Suprapubic skin (tissue), 4 donors: ENCODE data around the gene ZFAND3.

Experiments used
- CTCF ChIP-seq, 2 donors: fragments of 200-600 bp in 1 of 2; fragments of 450-650 bp in 1 of 2; sonication (generic) in 1 of 2; IDR thresholded peaks; one replicate each; pipeline ENCODE4 v1.5.1; 2016 to 2019; ENCODE audit warnings: antibody characterized with exemption in 2 of 2, mild to moderate bottlenecking in 1 of 2, moderate library complexity in 1 of 2
- EP300 ChIP-seq: sonication (generic); formaldehyde crosslinking; IDR thresholded peaks from one replicate; pipeline ENCODE4 v1.6.1; 2017; ENCODE audit warnings: antibody characterized with exemption
- POLR2A ChIP-seq, 2 donors: fragments of 450-650 bp; IDR thresholded peaks; one replicate each; pipeline ENCODE4 v1.6.1; 2017; ENCODE audit warnings: antibody characterized with exemption in 2 of 2, mild to moderate bottlenecking in 2 of 2, moderate library complexity in 2 of 2
- POLR2AphosphoS5 ChIP-seq, 3 donors: sonication (generic); formaldehyde crosslinking; IDR thresholded peaks; one replicate each; pipeline ENCODE4 v1.6.1; 2017; ENCODE audit warnings: antibody characterized with exemption in 3 of 3

- TF ChIP-seq CTCF (IDR thresholded peaks at IDR 0.05): no peak
- no peak for TF ChIP-seq POLR2AphosphoS5 (IDR thresholded peaks at IDR 0.05)
- TF ChIP-seq POLR2A (IDR thresholded peaks at IDR 0.05): no peak
- no peak for TF ChIP-seq EP300
Observed at GRCh38 chr6:37889051-37889450, 69.5 kb downstream of the ZFAND3 start.
